HG03135 (cell line): ENCODE results near the gene TRIM72.
"Not testable (repeated sequence)": the region's sequence is repeated elsewhere in the genome, so short reads cannot be mapped to it uniquely, and the experiment has no call there.

Experiments
- ATAC-seq: cut with Tn5 transposase; IDR thresholded peaks from one replicate; pipeline ENCODE4 v1.9.1; 2021; ENCODE audit warnings: mild to moderate bottlenecking, moderate library complexity; ENCODE audit not compliant: unreplicated experiment

The TRIM72 gene

GRCh38 chr16:31278853-31279252, 64.9 kb downstream of the TRIM72 start:
- ATAC-seq: not testable (repeated sequence)
